HepG2 (cell line): Measurements from ENCODE around the gene POLG2. TPM values are rescaled to one million over a fixed set of nuclear protein-coding genes. Genes with fewer than 3 reads are reported as not detected.
"Not testable (repeated sequence)": the region's sequence is repeated elsewhere in the genome, so short reads cannot be mapped to it uniquely, and the experiment has no call there.

Experiments used
- ATAC-seq: fragments of 200-7000 bp; cut with Tn5 transposase; 3 replicates; pipeline ENCODE4 v1.9.1; 2020; ENCODE audit warnings: mild to moderate bottlenecking, moderate library complexity
- BruUV-seq: library from RNA; stranded (reverse); fragments of 400-500 nt; replicated peaks from 2 replicates; lab custom pipeline; 2021; lab: Mats Ljungman, UMichigan
- CTCF ChIA-PET: fragments of 300-600 bp; formaldehyde crosslinking; extraction: SDS; loops from one replicate; lab custom pipeline; 2021; ENCODE audit warnings: low total read pairs, inconsistent platforms, low intra/inter-chr PET ratio; lab: Yijun Ruan, JAX
- POLR2A ChIA-PET: fragments of 350-600 bp; sonication (Branson Sonifier 250); formaldehyde crosslinking; loops from one replicate; lab custom pipeline; 2020; ENCODE audit warnings: antibody characterized with exemption, inconsistent platforms; lab: Yijun Ruan, JAX
- DNase-seq: peaks from one replicate; pipeline ENCODE4 v3.0.0-alpha.2; 2015; ENCODE audit warnings: low spot score
- FAIRE-seq: peaks from 3 replicates; lab custom pipeline; 2011; peaks lifted over from hg19 to GRCh38; lab: Jason Lieb, UNC
- H2AFZ ChIP-seq: one replicate; pipeline ENCODE4 v1.6.1; 2011; ENCODE audit warnings: low read length, inconsistent platforms
- H3K27ac ChIP-seq: fragments of 300-600 bp; 3 replicates; pipeline ENCODE4 v1.8.0; 2011; ENCODE audit warnings: mixed run types, mild to moderate bottlenecking, mixed read lengths, low read length, inconsistent platforms; ENCODE audit not compliant: insufficient read depth; ENCODE audit errors: extremely low read length
- H3K27me3 ChIP-seq, 2 experiments: fragments of 200-600 bp in 1 of 2; 2 replicates in 1 of 2; 3 replicates in 1 of 2; pipeline versions ENCODE4 v1.6.0 to v1.8.0; 2011; ENCODE audit warnings: low read length in 2 of 2, mild to moderate bottlenecking in 2 of 2, moderate library complexity in 2 of 2, inconsistent platforms in 1 of 2; ENCODE audit not compliant: insufficient read depth in 2 of 2, control insufficient read depth in 1 of 2
- H3K36me3 ChIP-seq, 2 experiments: fragments of 200-600 bp in 1 of 2; replicated peaks in 1 of 2; 2 replicates in 1 of 2; 3 replicates in 1 of 2; pipeline versions ENCODE4 v1.5.1 to v1.8.0; 2011; ENCODE audit warnings: low read length in 2 of 2, inconsistent platforms in 1 of 2; ENCODE audit not compliant: insufficient read depth in 2 of 2, control insufficient read depth in 1 of 2
- H3K4me1 ChIP-seq: 2 replicates; pipeline ENCODE4 v1.5.1; 2012; ENCODE audit warnings: low read length, inconsistent platforms; ENCODE audit not compliant: insufficient read depth
- H3K4me2 ChIP-seq: 2 replicates; pipeline ENCODE4 v1.6.0; 2011; ENCODE audit warnings: low read depth, low read length, inconsistent platforms
- H3K4me3 ChIP-seq, 3 experiments: fragments of 200-600 bp in 1 of 3; sonication (generic), shearing (Covaris generic) in 1 of 3; replicated peaks in 1 of 3; 2 replicates each; pipeline ENCODE4 v1.5.1; 2011 to 2016; ENCODE audit warnings: low read length in 3 of 3, inconsistent platforms in 2 of 3, low read depth in 2 of 3, mild to moderate bottlenecking in 2 of 3, control low read depth in 1 of 3, mixed read lengths in 1 of 3; ENCODE audit not compliant: insufficient read depth in 1 of 3
- H3K79me2 ChIP-seq: one replicate; pipeline ENCODE4 v1.6.1; 2011; ENCODE audit warnings: low read length, inconsistent platforms; ENCODE audit not compliant: insufficient read depth
- H3K9ac ChIP-seq: 2 replicates; pipeline ENCODE4 v1.6.0; 2011; ENCODE audit warnings: mild to moderate bottlenecking, low read depth, low read length, inconsistent platforms; ENCODE audit not compliant: insufficient read depth
- H3K9me3 ChIP-seq: 2 replicates; pipeline ENCODE4 v1.5.1; 2012; ENCODE audit warnings: mild to moderate bottlenecking, low read length
- H4K20me1 ChIP-seq: 2 replicates; pipeline ENCODE4 v1.6.0; 2011; ENCODE audit warnings: inconsistent platforms, mild to moderate bottlenecking, low read length, moderate library complexity; ENCODE audit not compliant: insufficient read depth
- EHMT2 ChIP-seq: fragments of 200-600 bp; sonication (generic); IDR thresholded peaks from 2 replicates; pipeline ENCODE4 v1.7.0; 2017; ENCODE audit warnings: antibody characterized with exemption, low read depth, low read length, borderline replicate concordance
- FOXK1 ChIP-seq: sonication (generic); formaldehyde crosslinking; IDR thresholded peaks from 2 replicates; pipeline ENCODE4 v1.4.0; 2020; ENCODE audit warnings: low read depth, missing genetic modification reagents, borderline replicate concordance
- MIXL1 ChIP-seq: IDR thresholded peaks from 2 replicates; pipeline ENCODE4 v1.6.1; 2016
- RXRA ChIP-seq: sonication (generic); formaldehyde crosslinking; IDR thresholded peaks from 2 replicates; pipeline ENCODE4 v1.5.1; 2020; ENCODE audit warnings: missing genetic modification reagents
- SAP130 ChIP-seq: IDR thresholded peaks from 2 replicates; pipeline ENCODE4 v1.6.1; 2016; ENCODE audit warnings: low read depth
- ZNF773 ChIP-seq: sonication (generic); formaldehyde crosslinking; IDR thresholded peaks from 2 replicates; pipeline ENCODE4 v1.4.0; 2020; ENCODE audit warnings: missing genetic modification reagents, borderline replicate concordance
- ZNF83 ChIP-seq: sonication (generic); formaldehyde crosslinking; IDR thresholded peaks from 2 replicates; pipeline ENCODE4 v1.4.0; 2020; ENCODE audit warnings: missing genetic modification reagents, mild to moderate bottlenecking, borderline replicate concordance
- WGBS: methylation state at CpG from one replicate; pipeline ENCODE4 v1.1.6; 2017; ENCODE audit warnings: low lambda C conversion rate; 5-methylcytosine and 5-hydroxymethylcytosine counted together
- in situ Hi-C: cut with HindIII; loops from 2 replicates; pipeline ENCODE4 v1.10.0; 2017; ENCODE audit warnings: low pct_unique_long_range_greater_than_20kb; ENCODE audit not compliant: extremely low pct_ligation_motif_present
- intact Hi-C: fragments of 100-400 bp; cut with micrococcal nuclease; formaldehyde crosslinking; loops from one replicate; pipeline ENCODE4 v1.10.0; 2022; ENCODE audit not compliant: unreplicated experiment
- polyA plus RNA-seq, 8 experiments: library from polyadenylated mRNA; depleted of rRNA in 3 of 8; stranded (reverse) in 7 of 8; unstranded in 1 of 8; fragments of >200 nt; fragmentation: Illumina TruSeq in 4 of 8; extraction: Trizol in 4 of 8; gene quantifications; 2 replicates each; pipeline versions ENCODE4 v1.2.1 to v1.2.3, GENCODE V29; 2011 to 2016; ENCODE audit warnings: low read depth in 4 of 8, missing spikeins in 1 of 8, mixed read lengths in 1 of 8; ENCODE audit not compliant: insufficient read depth in 1 of 8
- total RNA-seq, 5 experiments: library from RNA; depleted of rRNA; stranded (reverse); fragments of >200 nt; fragmentation: Illumina TruSeq; extraction: Trizol; gene quantifications; 2 replicates each; pipeline ENCODE4 v1.2.3, GENCODE V29; 2016; ENCODE audit warnings: low read depth in 1 of 5
- TF ChIP-seq, protein P1 (sequence below): sonication (generic); formaldehyde crosslinking; IDR thresholded peaks from 2 replicates; pipeline ENCODE4 v1.5.1; 2020; ENCODE audit warnings: mild to moderate bottlenecking, missing genetic modification reagents, moderate library complexity
- TF ChIP-seq, protein P2 (sequence below), 2 experiments: sonication (generic) in 1 of 2; formaldehyde crosslinking in 1 of 2; IDR thresholded peaks; 2 replicates each; pipeline versions ENCODE4 v1.5.1 to v1.6.1; 2011 to 2020; ENCODE audit warnings: borderline replicate concordance in 1 of 2, low read depth in 1 of 2, low read length in 1 of 2, mild to moderate bottlenecking in 1 of 2, missing genetic modification reagents in 1 of 2, moderate library complexity in 1 of 2

POLG2 gene
- total and polyA plus RNA-seq, 2 of the 13 experiments (the other 11 are each of a cell fraction or from before 2014, with no cell fraction given), result 21.1 to 25.5 TPM

- TF ChIP-seq EHMT2 (no peak), SAP130 (CRISPR knock-in tag) (no peak), FOXK1 (CRISPR knock-in tag) (no peak), MIXL1 (CRISPR knock-in tag) (no peak), ZNF83 (no peak), ZNF773 (CRISPR knock-in tag) (no peak), RXRA (CRISPR knock-in tag) (no peak)
- TF ChIP-seq, protein P1, sequence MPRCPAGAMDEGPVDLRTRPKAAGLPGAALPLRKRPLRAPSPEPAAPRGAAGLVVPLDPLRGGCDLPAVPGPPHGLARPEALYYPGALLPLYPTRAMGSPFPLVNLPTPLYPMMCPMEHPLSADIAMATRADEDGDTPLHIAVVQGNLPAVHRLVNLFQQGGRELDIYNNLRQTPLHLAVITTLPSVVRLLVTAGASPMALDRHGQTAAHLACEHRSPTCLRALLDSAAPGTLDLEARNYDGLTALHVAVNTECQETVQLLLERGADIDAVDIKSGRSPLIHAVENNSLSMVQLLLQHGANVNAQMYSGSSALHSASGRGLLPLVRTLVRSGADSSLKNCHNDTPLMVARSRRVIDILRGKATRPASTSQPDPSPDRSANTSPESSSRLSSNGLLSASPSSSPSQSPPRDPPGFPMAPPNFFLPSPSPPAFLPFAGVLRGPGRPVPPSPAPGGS, result no peak
- TF ChIP-seq, protein P2, sequence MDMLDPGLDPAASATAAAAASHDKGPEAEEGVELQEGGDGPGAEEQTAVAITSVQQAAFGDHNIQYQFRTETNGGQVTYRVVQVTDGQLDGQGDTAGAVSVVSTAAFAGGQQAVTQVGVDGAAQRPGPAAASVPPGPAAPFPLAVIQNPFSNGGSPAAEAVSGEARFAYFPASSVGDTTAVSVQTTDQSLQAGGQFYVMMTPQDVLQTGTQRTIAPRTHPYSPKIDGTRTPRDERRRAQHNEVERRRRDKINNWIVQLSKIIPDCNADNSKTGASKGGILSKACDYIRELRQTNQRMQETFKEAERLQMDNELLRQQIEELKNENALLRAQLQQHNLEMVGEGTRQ (IDR thresholded peaks at IDR 0.05; ENCODE audit: low read depth, low read length), result no peak
- TF ChIP-seq, protein P2 (CRISPR knock-in tag; IDR thresholded peaks at IDR 0.05; ENCODE audit: borderline replicate concordance), result no peak
Observed at GRCh38 chr17:64439956-64440355, 56.9 kb downstream of the POLG2 start.

GRCh38 chr17:64439521-64439920 is 57.3 kb downstream of the POLG2 start:
- H4K20me1 ChIP-seq, in situ Hi-C loops, H3K27me3 ChIP-seq, FAIRE-seq, H3K79me2 ChIP-seq, H3K27ac ChIP-seq, intact Hi-C loops, H3K4me2 ChIP-seq, CTCF ChIA-PET, ATAC-seq, H3K9ac ChIP-seq, H3K36me3 ChIP-seq, DNase-seq, BruUV-seq, H2AFZ ChIP-seq, H3K4me3 ChIP-seq, POLR2A ChIA-PET: not testable (repeated sequence)
- WGBS, result 41% methylated on average over 1 of the region's 1 CpG
- Histone ChIP-seq H3K4me1 (peaks cover 20% of the 10 kb centered on the region), H3K9me3 (peaks cover 31% of the 10 kb centered on the region)

More at GRCh38 chr17:64439956-64440355, 56.9 kb downstream of the POLG2 start:
- in situ Hi-C loops, result no loop called here
- ATAC-seq (no peak), FAIRE-seq (no peak), DNase-seq (no peak)
- Histone ChIP-seq H4K20me1 (no peaks in the 10 kb centered on the region), H3K9me3 (peaks cover 31% of the 10 kb centered on the region), H3K36me3 (no peaks in the 10 kb centered on the region), H3K4me1 (peaks cover 20% of the 10 kb centered on the region), H2AFZ (no peak overlapping the region), H3K9ac (no peak overlapping the region), H3K4me2 (no peak overlapping the region), H3K27me3 (0 out of 5 replicates have a peak, but pooled peaks cover 0 to 3% of the 10 kb centered on the region in 2 experiments), H3K4me3 (no peak overlapping the region), H3K79me2 (no peaks in the 10 kb centered on the region), H3K27ac (no peak overlapping the region)
- intact Hi-C loops, result no loop called here
- CTCF ChIA-PET, result no interaction called here
- WGBS, result 38% methylated on average over 2 of the region's 2 CpGs
- POLR2A ChIA-PET, result no interaction called here
- BruUV-seq, result no TSS peak
